Activated naive CD4-positive, alpha-beta T cell treated with anti-CD3 and anti-CD28 coated beads, Interleukin-2, amount 50 U/mL, for 16 hours (primary cell): ENCODE measurements around the gene RGS10.

Experiments
- DNase-seq: peaks from one replicate; pipeline ENCODE4 v3.0.0-alpha.2; 2020

RGS10 gene

GRCh38 chr10:119517235-119518141, 25.0 kb downstream of the RGS10 start:
- DNase-seq: peak; percentile 55

DNA sequence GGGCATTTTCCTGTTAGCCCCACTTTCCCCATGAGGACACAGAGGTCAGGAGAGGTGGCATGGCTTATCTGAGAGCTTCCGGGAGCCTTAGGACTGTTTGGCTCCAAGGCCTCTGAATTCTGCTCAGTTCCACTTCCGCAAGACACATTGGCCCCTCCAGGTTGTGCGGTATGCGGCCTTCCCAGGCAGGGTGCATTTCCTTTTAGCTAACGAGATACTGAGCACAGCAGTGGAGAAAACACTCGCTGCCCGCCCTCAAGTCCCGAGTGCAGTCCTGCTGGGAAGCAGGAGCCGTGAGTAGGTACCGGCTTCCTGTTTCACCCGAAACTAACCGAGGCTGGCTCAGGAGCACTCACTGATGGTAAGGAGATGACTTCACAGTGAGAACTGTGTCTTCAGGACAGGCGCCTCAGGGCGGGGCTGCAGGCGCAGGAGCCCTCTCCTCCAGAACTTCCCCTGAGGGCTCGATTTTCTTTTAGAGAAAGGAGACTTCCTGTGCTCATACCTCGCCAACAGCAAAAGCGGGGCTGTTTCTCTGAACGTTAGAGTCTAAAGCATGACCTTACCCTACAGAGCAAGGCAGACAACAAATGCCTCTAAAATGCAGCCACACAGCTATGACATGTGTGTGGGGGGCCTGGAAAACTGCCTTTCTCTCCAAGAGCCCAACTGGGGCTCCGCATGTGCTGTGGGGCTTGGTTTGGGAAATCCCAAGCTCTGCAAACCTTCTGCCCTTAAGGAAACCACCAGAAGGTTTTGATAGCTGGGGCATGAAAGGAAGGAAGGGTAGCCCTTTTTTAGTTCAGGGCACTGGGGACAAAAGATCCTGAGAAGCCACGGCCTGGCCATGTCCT, 25.9 kb downstream of the RGS10 start:
- DNase-seq: peak; percentile 67

DNA sequence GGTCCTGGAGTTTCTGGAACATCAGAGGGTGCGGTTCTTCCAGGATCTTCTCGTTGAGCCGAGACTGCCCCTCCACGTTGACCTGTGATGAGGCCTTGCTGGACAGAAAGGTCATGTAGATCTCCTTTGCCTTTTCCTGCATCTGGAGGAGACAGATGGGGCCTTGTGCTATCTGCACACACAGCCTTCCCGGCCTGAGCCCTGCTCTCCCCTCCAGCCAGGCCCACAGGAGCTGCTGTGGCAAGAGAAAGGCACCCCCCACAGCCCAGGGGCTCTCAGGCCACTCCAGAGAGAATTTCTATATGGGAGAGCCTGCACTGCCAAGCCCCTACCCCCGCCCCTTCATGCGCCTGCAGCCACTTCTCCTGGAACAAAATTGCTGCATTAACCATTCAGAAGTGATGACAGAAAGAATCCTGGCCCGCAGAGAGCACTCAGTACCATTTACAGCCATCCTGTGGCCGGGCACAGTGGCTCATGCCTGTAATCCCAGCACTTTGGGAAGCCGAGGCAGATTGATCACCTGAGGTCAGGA, 26.9 kb downstream of the RGS10 start:
- DNase-seq: no peak

GRCh38 chr10:119514819-119515218, 27.7 kb downstream of the RGS10 start:
- DNase-seq: no peak

DNA sequence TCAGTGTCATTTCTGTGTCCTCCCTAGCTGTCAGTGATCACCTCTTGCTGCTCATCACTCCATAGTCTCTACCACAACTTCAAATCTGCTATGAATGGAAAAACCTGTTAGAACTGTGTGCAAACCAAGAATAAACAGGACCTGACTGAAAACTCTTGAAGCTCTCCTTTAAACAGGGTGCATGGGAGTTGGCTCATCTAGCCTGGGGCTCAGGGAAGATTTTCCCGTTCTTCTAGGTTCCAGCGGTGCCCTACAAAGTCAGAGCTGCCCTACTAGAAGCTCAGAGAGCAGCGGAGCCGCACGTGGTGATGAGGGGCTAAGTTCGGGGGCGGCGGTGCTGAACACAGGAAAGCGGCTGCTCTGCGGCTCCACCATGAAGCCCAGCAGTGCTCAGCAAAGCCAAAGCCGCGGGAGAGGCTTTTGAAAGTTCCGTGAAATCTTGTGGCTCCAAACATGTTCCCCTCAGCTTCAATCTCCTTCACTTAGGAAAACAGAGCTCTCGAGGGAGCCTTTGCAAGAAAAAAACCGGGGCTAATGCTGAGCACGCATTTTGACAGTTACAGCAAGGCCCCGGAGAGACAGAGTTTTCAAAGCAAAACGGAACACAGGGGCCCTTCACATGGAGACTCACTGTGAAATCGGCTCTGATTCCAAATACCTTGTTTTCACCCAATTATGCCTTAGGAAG, 30.5 kb downstream of the RGS10 start:
- DNase-seq: no peak

GRCh38 chr10:119509909-119510451, 32.5 kb downstream of the RGS10 start:
- DNase-seq: no peak

DNA sequence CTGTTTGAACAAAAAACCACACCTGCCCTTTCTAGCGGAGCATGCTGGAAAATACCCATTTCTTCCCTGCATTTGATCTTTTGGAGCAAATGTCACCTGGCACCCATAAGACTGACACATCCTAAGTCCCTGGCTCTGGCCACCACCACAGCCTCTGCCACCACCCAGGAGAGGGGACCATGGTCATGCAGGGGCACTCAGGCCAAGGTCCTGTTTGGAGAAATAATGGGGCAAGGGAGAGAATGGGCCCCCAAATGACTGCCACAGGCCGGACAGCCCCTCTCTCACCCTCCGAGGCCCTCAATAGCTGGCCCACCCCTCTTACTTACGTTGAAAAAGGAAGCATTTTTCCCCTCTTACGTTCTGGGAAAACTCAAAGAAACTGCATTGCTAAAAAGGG, 35.4 kb downstream of the RGS10 start:
- DNase-seq: no peak

GRCh38 chr10:119505588-119506315, 36.8 kb downstream of the RGS10 start:
- DNase-seq: no peak

- DNase-seq: no peak
These were observed 37.4 kb downstream of the RGS10 start for GRCh38 chr10:119505131-119505551.

DNA sequence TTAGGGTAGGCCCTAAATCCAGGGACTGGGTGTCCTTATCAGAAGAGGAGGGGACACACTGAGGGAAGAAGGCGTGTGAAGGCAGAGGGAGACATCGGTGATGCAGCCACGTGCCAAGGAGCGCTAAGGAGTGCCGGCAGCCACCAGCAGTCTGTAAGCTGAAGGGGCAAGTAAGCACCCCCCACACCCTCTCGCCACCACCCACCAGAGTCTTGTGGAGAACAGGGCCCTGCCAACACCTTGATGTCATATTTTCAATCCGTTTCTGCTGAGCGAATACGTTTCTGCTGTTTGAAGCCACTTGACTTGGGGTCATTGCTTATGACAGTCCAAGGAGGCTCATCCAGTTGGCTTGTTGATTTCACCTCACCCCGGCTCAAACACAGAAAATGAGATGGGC, 37.9 kb downstream of the RGS10 start:
- no peak for DNase-seq

DNA sequence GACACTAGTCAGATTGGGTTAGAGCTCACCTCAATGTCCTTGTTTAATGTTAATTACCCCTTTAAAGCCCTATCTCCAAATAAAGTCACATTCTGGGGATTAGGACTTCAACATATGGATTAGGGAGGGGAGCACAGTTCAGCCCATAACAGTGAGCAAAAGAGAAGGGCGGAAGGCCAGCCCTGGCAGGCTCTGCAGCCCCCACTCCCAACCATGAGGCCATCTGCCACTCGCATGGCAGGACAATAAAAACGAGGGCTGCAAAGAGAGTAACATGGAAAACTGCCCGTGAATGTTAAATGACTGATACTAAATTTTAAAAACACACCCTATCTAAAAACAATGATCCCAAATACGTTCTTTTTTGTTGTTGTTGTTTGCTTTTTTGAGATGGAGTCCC, 38.7 kb downstream of the RGS10 start:
- no peak for DNase-seq

GRCh38 chr10:119502618-119503155, 39.8 kb downstream of the RGS10 start:
- DNase-seq: no peak

GRCh38 chr10:119502209-119502608, 40.3 kb downstream of the RGS10 start:
- DNase-seq: peak; percentile 88

DNA sequence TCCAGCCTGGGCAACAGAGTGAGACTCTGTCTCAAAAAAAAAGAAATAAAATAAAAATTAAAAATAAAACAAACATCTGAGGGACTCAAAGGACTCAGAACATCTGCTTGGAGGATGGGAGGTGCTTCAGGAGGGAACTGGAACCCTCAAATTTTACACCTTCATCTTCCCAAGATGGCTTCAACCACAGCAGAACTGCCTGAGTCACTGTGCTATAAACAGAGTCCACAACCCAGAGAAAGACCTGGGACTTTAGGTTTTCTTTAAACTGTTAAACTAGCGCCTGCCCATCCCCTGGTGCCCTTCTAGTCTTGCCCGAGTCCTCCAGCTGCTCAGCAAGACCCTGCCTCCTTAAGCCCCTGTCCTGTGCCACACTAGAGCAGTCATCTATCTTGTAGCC, 40.8 kb downstream of the RGS10 start:
- no peak for DNase-seq

DNA sequence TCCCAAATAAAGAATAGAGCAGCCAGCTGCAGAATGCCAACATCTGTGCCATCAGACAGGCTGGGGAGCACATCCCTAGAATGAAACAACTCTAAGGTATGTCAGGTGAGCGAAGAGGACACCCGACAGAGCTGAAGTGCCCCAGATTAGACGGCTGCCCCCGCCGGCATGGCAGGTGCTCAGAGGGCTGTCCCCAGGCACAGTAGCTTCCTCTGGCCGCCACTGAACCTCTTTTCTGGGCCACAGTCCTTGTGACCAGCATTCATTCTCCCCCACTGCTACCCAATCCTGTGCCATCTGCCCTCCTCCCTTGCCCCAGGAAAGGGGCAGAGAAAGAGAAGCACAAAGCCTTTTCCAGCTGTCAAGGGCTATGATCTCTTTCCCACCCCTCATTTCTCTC, 41.7 kb downstream of the RGS10 start:
- no peak for DNase-seq

DNA sequence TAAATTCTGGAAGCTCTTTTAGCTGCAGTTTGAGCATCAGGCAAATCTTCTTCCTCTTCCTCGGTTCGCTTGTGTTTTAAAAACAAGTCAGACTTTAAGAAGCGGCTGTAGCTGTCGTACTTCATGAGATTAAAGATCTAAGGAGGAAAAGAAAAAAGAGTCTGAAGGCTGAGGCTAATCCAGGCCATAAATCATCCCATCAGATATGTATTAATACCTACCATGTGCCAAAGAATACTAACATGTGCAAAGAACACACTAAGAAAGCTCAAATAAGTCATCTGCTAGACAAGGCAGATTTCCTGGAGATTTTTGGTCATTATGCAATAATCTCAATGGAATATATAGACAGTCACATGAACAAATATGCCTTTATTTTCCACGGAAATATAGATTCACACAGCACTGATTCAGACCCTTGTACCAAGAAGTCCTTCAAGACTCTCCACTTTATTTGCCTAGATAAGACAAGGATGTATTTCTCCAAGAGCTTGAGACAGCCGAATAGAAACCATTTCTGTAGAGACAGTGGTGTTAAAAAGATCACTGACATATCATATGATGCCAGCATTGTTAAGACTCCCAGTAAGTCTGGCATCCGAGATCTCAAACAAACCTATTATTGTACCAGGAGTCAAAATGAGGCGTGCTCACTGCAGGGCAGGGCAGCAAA, 42.3 kb downstream of the RGS10 start:
- no peak for DNase-seq

DNA sequence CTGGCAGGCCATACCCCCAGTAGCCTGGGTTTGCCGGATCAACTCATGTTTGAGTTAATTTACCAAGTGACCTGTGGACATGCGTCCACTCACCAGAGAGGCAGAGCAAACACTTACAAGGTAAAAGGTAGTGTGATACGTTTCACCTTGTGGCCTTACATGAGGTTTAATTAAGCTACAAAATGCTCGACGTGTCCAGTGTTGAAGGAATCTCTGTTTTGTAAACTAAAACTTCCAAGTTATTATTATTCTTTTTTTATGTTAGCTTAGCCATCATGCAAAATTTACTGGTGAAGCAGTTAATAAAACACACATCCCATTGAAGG, 42.9 kb downstream of the RGS10 start:
- no peak for DNase-seq

DNA sequence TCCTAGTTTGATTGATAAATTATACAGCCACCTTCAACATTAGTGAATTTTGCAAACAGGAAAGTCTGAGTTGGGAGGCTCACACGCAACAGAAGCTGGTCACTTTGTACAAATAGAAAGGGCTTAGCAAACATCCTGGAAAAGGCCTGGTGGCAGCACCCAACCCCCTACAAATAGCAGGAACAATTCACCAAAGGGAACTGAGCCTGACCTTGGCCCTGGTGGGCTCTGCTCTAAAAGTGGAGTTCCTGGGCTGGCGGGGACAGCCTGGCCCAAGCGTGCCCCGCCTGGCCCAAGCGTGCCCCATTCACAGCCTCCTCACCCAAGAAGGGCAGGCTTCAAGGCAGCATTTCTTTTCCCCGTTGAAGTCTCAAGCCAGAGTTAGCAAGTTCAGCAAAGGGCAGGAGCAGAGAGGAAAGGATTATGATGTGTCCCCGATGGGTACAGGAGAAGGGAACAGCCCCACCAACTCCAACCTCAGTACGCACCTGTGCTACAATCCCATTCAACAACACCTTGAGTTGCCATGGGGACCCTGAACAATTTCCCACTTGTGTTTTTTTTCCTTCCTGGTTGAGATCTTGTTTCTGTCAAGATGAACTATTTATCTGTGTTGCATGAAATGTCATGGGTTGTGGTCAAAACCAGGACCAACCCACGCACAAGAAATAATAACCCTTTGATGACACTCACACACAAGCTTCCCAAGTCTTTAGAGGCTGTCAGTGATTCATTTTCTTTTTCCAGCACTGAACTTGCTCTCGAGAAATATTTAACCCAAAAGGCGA, 43.4 kb downstream of the RGS10 start:
- DNase-seq: no peak

- no peak for DNase-seq
These were observed 45.3 kb downstream of the RGS10 start for GRCh38 chr10:119497243-119497642.

GRCh38 chr10:119496273-119496672, 46.2 kb downstream of the RGS10 start:
- peak; percentile 54 for DNase-seq
